SHP77 (cell line): ENCODE measurements around the gene DEDD.

Source experiments
- DNase-seq, 2 experiments: peaks; one replicate each; lab custom pipeline; 2025; lab: John Stamatoyannopoulos, UW

The DEDD gene

DNA sequence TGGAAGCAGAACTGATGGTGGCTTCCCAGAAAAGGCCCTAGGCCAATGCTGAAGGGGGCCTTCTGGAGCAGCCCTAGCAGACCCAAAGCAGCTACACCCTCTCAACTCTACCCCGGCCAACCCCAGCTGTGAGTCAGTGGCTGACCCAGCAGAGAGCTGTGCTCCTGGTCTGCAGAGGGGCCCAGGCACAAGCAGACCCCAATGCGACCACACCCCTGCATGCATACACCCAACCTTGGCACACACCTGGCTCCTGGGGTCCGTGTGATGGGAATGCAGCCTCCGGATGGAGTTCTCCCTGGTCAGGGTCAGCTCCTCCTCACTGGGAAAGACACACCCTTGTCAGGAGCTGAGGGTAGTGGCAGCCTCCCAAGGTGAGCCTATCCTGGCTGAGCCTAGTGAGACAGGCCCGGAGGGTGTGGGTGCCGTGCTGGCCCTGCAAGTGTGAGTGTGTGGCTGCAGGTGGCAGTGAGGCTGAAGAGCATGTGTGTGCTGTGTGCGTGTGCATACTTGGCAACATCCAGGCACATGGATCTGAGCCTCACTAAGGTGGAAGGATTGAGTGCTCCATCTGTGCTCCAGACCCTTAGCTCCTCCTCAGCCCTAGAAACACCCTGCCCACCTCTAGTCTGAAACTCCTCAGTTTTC is 58.9 kb downstream of the DEDD start:
- no peak for DNase-seq

DNA sequence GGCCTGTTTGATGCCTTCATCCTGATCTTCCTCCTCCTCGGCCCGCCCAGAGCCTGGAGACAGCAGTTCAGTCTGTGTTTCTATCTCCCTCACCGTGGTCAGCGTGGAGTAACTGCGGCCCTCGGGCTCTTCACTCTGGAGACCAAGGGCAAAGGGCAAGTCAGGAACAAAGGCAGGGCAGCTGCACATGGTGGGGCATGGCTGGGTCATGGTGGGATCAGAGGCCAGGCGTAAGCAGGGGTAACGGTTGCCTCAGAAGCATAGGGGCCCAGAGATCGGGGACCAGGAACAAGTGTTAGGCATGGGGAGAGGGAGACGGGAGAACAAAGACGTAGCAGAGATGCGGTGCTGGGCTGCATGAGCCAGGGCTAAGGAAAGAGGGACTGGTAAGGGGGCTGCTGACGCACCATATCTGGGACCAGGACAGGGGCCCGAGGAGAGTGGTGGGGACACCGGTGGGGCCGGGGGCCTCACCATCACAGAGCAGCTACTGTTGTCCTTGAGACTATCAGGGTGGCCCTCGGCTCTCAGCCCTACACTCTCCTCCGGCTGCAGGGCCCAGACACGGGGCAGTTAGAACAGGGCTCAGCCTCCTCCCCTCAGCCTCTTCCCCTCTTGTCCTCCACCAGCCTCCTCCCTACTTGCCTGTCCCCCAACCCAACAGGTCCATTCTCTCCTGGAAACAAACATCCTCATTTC is 59.6 kb downstream of the DEDD start:
- DNase-seq, result no peak

DNA sequence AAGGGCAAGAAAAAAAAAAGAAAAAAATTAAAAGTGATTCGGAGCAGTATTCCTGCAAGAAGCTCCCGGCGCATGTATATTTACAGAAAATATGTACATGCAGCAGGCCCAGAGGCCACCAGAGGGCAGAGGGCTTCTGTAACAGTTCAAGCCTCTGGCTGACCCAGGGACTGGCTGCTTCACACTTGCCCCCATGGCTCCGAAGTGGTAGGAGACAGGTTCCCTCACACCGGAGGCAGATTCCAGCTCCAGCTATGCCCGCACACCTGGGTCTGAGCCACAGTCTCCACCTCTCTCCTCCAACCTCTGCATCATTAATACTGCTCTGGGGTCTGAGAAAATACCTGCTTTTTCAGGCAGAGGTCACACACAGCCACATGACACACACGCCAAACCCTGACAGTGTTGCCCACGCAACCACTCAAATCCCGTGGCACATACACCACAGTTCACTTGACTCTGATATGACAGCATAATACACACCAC is 60.5 kb downstream of the DEDD start:
- peak; percentile 31 to 38 for DNase-seq
